ENCODE measurements around the gene PCDH9. TPM values are rescaled to one million over a fixed set of nuclear protein-coding genes. Genes with fewer than 3 reads are reported as not detected.

Gene PCDH9
- total RNA-seq, 2 donors from 2014 or later = 0.12 to 0.34 TPM

GRCh38 chr13:66559093-66559492 is 671.0 kb downstream of the PCDH9 start:
- Mint-ChIP-seq H3K27ac (no peak overlapping the region), H3K9me3 (peaks cover 1 to 6% of the 10 kb centered on the region in 2 donors), H3K27me3 (ENCODE audit: low read depth) (no peaks in the 10 kb centered on the region), H3K36me3 (ENCODE audit: insufficient read depth in 2 of 2) (no peaks in the 10 kb centered on the region), H3K4me1 (ENCODE audit: low read depth) (no peaks in the 10 kb centered on the region), H3K4me3 (no peak overlapping the region)
- DNase-seq (no peak), ATAC-seq (replicated peaks in 1 of 2) (no peak)

- no peaks in the 10 kb centered on the region for H3K36me3 Mint-ChIP-seq (ENCODE audit: insufficient read depth in 2 of 2)
- no peak overlapping the region for H3K27ac Mint-ChIP-seq
- DNase-seq = no peak
- H3K9me3 Mint-ChIP-seq = peaks cover 1 to 4% of the 10 kb centered on the region in 2 donors
- no peak overlapping the region for H3K4me3 Mint-ChIP-seq
- no peaks in the 10 kb centered on the region for H3K27me3 Mint-ChIP-seq (ENCODE audit: low read depth)
- H3K4me1 Mint-ChIP-seq (ENCODE audit: low read depth) = no peaks in the 10 kb centered on the region
- no peak for ATAC-seq (replicated peaks in 1 of 2)
Measured at GRCh38 chr13:66558506-66558905, 671.6 kb downstream of the PCDH9 start.

- ATAC-seq (replicated peaks in 1 of 2) = no peak
- Mint-ChIP-seq H3K36me3 (ENCODE audit: insufficient read depth in 2 of 2) (no peaks in the 10 kb centered on the region), H3K27me3 (ENCODE audit: low read depth) (no peaks in the 10 kb centered on the region), H3K27ac (no peak overlapping the region), H3K4me1 (ENCODE audit: low read depth) (no peaks in the 10 kb centered on the region), H3K4me3 (no peak overlapping the region), H3K9me3 (peaks cover under 1 to 2% of the 10 kb centered on the region in 2 donors)
- DNase-seq = no peak
Measured at GRCh38 chr13:66557357-66557756, 672.8 kb downstream of the PCDH9 start.

GRCh38 chr13:66556306-66556705 is 673.8 kb downstream of the PCDH9 start:
- Mint-ChIP-seq H3K9me3 (peaks cover 2% of the 10 kb centered on the region in 2 donors), H3K27me3 (ENCODE audit: low read depth) (no peaks in the 10 kb centered on the region), H3K36me3 (ENCODE audit: insufficient read depth in 2 of 2) (no peaks in the 10 kb centered on the region), H3K4me3 (no peak overlapping the region), H3K27ac (no peak overlapping the region), H3K4me1 (ENCODE audit: low read depth) (no peaks in the 10 kb centered on the region)
- DNase-seq = no peak
- ATAC-seq (replicated peaks in 1 of 2) = no peak

GRCh38 chr13:66553391-66553790 is 676.7 kb downstream of the PCDH9 start:
- Mint-ChIP-seq H3K36me3 (ENCODE audit: insufficient read depth in 2 of 2) (no peaks in the 10 kb centered on the region), H3K27me3 (ENCODE audit: low read depth) (no peaks in the 10 kb centered on the region), H3K27ac (no peak overlapping the region), H3K4me1 (ENCODE audit: low read depth) (no peaks in the 10 kb centered on the region), H3K9me3 (peaks cover 2% of the 10 kb centered on the region in 2 donors), H3K4me3 (no peak overlapping the region)
- no peak for DNase-seq
- ATAC-seq (replicated peaks in 1 of 2) = no peak

GRCh38 chr13:66551128-66551527 is 679.0 kb downstream of the PCDH9 start:
- H3K27ac Mint-ChIP-seq = no peak overlapping the region
- no peaks in the 10 kb centered on the region for H3K27me3 Mint-ChIP-seq (ENCODE audit: low read depth)
- H3K4me3 Mint-ChIP-seq = no peak overlapping the region
- peaks cover 2% of the 10 kb centered on the region in 2 donors for H3K9me3 Mint-ChIP-seq
- H3K36me3 Mint-ChIP-seq (ENCODE audit: insufficient read depth in 2 of 2) = no peaks in the 10 kb centered on the region
- ATAC-seq (replicated peaks in 1 of 2) = no peak
- no peaks in the 10 kb centered on the region for H3K4me1 Mint-ChIP-seq (ENCODE audit: low read depth)
- DNase-seq = no peak

GRCh38 chr13:66547685-66548084 is 682.5 kb downstream of the PCDH9 start:
- ATAC-seq (replicated peaks in 1 of 2) = no peak
- Mint-ChIP-seq H3K4me3 (no peak overlapping the region), H3K4me1 (ENCODE audit: low read depth) (no peaks in the 10 kb centered on the region)

GRCh38 chr13:66546534-66547379 is 683.4 kb downstream of the PCDH9 start:
- ATAC-seq (replicated peaks in 1 of 2) = no peak
- DNase-seq = no peak
- Mint-ChIP-seq H3K4me1 (ENCODE audit: low read depth) (no peaks in the 10 kb centered on the region), H3K36me3 (ENCODE audit: insufficient read depth in 2 of 2) (no peaks in the 10 kb centered on the region), H3K27me3 (ENCODE audit: low read depth) (no peaks in the 10 kb centered on the region), H3K27ac (no peak overlapping the region), H3K9me3 (no peaks in the 10 kb centered on the region), H3K4me3 (no peak overlapping the region)

More at GRCh38 chr13:66547685-66548084, 682.5 kb downstream of the PCDH9 start:
- DNase-seq = no peak
- Mint-ChIP-seq H3K27me3 (ENCODE audit: low read depth) (no peaks in the 10 kb centered on the region), H3K36me3 (ENCODE audit: insufficient read depth in 2 of 2) (no peaks in the 10 kb centered on the region), H3K27ac (no peak overlapping the region), H3K9me3 (peaks cover 2% of the 10 kb centered on the region in 2 donors)

- no peak for ATAC-seq (replicated peaks in 1 of 2)
- H3K27me3 Mint-ChIP-seq (ENCODE audit: low read depth) = no peaks in the 10 kb centered on the region
- H3K27ac Mint-ChIP-seq = no peak overlapping the region
- H3K9me3 Mint-ChIP-seq = peaks cover 0 to 2% of the 10 kb centered on the region in 2 donors
- no peak overlapping the region for H3K4me3 Mint-ChIP-seq
- no peak for DNase-seq
- no peaks in the 10 kb centered on the region for H3K4me1 Mint-ChIP-seq (ENCODE audit: low read depth)
- H3K36me3 Mint-ChIP-seq (ENCODE audit: insufficient read depth in 2 of 2) = no peaks in the 10 kb centered on the region
Measured at GRCh38 chr13:66543780-66544179, 686.4 kb downstream of the PCDH9 start.

GRCh38 chr13:66537417-66537816 is 692.7 kb downstream of the PCDH9 start:
- Mint-ChIP-seq H3K4me3 (no peak overlapping the region), H3K9me3 (peaks cover 0 to 3% of the 10 kb centered on the region in 2 donors), H3K36me3 (ENCODE audit: insufficient read depth in 2 of 2) (no peaks in the 10 kb centered on the region), H3K4me1 (ENCODE audit: low read depth) (no peaks in the 10 kb centered on the region), H3K27me3 (ENCODE audit: low read depth) (no peaks in the 10 kb centered on the region), H3K27ac (no peak overlapping the region)
- DNase-seq = no peak
- ATAC-seq (replicated peaks in 1 of 2) = no peak

- DNase-seq = no peak
- no peak overlapping the region for H3K27ac Mint-ChIP-seq
- peaks cover 0 to 3% of the 10 kb centered on the region in 2 donors for H3K9me3 Mint-ChIP-seq
- no peaks in the 10 kb centered on the region for H3K4me1 Mint-ChIP-seq (ENCODE audit: low read depth)
- no peaks in the 10 kb centered on the region for H3K27me3 Mint-ChIP-seq (ENCODE audit: low read depth)
- no peaks in the 10 kb centered on the region for H3K36me3 Mint-ChIP-seq (ENCODE audit: insufficient read depth in 2 of 2)
- H3K4me3 Mint-ChIP-seq = no peak overlapping the region
- ATAC-seq (replicated peaks in 1 of 2) = no peak
Measured at GRCh38 chr13:66536746-66537145, 693.4 kb downstream of the PCDH9 start.

GRCh38 chr13:66534561-66534960 is 695.6 kb downstream of the PCDH9 start:
- Mint-ChIP-seq H3K4me1 (ENCODE audit: low read depth) (no peaks in the 10 kb centered on the region), H3K27me3 (ENCODE audit: low read depth) (no peaks in the 10 kb centered on the region), H3K4me3 (no peak overlapping the region), H3K27ac (no peak overlapping the region), H3K9me3 (peaks cover 0 to 3% of the 10 kb centered on the region in 2 donors), H3K36me3 (ENCODE audit: insufficient read depth in 2 of 2) (no peaks in the 10 kb centered on the region)
- DNase-seq (no peak), ATAC-seq (replicated peaks in 1 of 2) (no peak)

GRCh38 chr13:66532845-66533244 is 697.3 kb downstream of the PCDH9 start:
- Mint-ChIP-seq H3K4me1 (ENCODE audit: low read depth) (no peaks in the 10 kb centered on the region), H3K9me3 (peaks cover 0 to 2% of the 10 kb centered on the region in 2 donors), H3K27me3 (ENCODE audit: low read depth) (no peaks in the 10 kb centered on the region), H3K36me3 (ENCODE audit: insufficient read depth in 2 of 2) (no peaks in the 10 kb centered on the region), H3K4me3 (no peak overlapping the region), H3K27ac (no peak overlapping the region)
- DNase-seq = no peak
- ATAC-seq (replicated peaks in 1 of 2) = no peak

- DNase-seq (no peak), ATAC-seq (replicated peaks in 1 of 2) (no peak)
- Mint-ChIP-seq H3K9me3 (no peaks in the 10 kb centered on the region), H3K27me3 (ENCODE audit: low read depth) (no peaks in the 10 kb centered on the region), H3K27ac (no peak overlapping the region), H3K4me3 (no peak overlapping the region), H3K4me1 (ENCODE audit: low read depth) (no peaks in the 10 kb centered on the region), H3K36me3 (ENCODE audit: insufficient read depth in 2 of 2) (no peaks in the 10 kb centered on the region)
Measured at GRCh38 chr13:66532146-66532545, 698.0 kb downstream of the PCDH9 start.
